ENCODE measurements around the gene XPO6.

- TF ChIP-seq FOXM1 (IDR thresholded peaks at IDR 0.05; ENCODE audit: borderline replicate concordance) (no peak), FOXK2 (IDR thresholded peaks at IDR 0.05) (no peak), LEF1 (IDR thresholded peaks at IDR 0.05; ENCODE audit: borderline replicate concordance) (no peak), ZNF384 (IDR thresholded peaks at IDR 0.05) (no peak), BHLHE40 (IDR thresholded peaks at IDR 0.05; ENCODE audit: borderline replicate concordance) (no peak), PKNOX1 (IDR thresholded peaks at IDR 0.05) (no peak), SP1 (IDR thresholded peaks at IDR 0.05) (no peak), SUZ12 (IDR thresholded peaks at IDR 0.05) (no peak), ELF4 (IDR thresholded peaks at IDR 0.05) (no peak), TARDBP (IDR thresholded peaks at IDR 0.05) (no peak), CTBP1 (IDR thresholded peaks at IDR 0.05; ENCODE audit: borderline replicate concordance) (no peak), ARNT (IDR thresholded peaks at IDR 0.05) (no peak), NFRKB (IDR thresholded peaks at IDR 0.05) (no peak), FOXA1 (IDR thresholded peaks at IDR 0.05) (no peak)
Measured at GRCh38 chr16:28218109-28218508, 6.3 kb upstream of the XPO6 start.

Measured in HEK293T (cell line).